ENCODE measurements around the gene MAP9.
"Not testable (repeated sequence)": the region's sequence is repeated elsewhere in the genome, so short reads cannot be mapped to it uniquely, and the experiment has no call there.

The MAP9 gene

GRCh38 chr4:155339999-155340398 lies 36.8 kb downstream of the MAP9 start:
- DNase-seq = no peak

- no peak for DNase-seq
These were observed 37.2 kb downstream of the MAP9 start for GRCh38 chr4:155339588-155339987.

GRCh38 chr4:155338196-155338595 lies 38.6 kb downstream of the MAP9 start:
- DNase-seq = no peak

GRCh38 chr4:155336242-155336641 lies 40.5 kb downstream of the MAP9 start:
- DNase-seq = no peak

GRCh38 chr4:155331478-155331877 lies 45.3 kb downstream of the MAP9 start:
- no peak for DNase-seq

GRCh38 chr4:155322782-155323181 lies 54.0 kb downstream of the MAP9 start:
- no peak for DNase-seq

- DNase-seq = no peak
These were observed 55.8 kb downstream of the MAP9 start for GRCh38 chr4:155321006-155321405.

GRCh38 chr4:155319516-155319915 lies 57.2 kb downstream of the MAP9 start:
- no peak for DNase-seq

- not testable (repeated sequence) for DNase-seq
These were observed 64.7 kb downstream of the MAP9 start for GRCh38 chr4:155312027-155312426.

- no peak for DNase-seq
These were observed 69.0 kb downstream of the MAP9 start for GRCh38 chr4:155307731-155308277.

- no peak for DNase-seq
These were observed 71.1 kb downstream of the MAP9 start for GRCh38 chr4:155305619-155306018.

- no peak for DNase-seq
These were observed 72.4 kb downstream of the MAP9 start for GRCh38 chr4:155304375-155304774.

- DNase-seq = no peak
These were observed 77.7 kb downstream of the MAP9 start for GRCh38 chr4:155299103-155299502.

All from SIG-M5 (cell line).